Parathyroid adenoma (tissue), 2 donors: ENCODE data around the gene FAIM2.

Source experiments
- H2AFZ ChIP-seq: fragments of 300-600 bp; sonication (generic); one replicate; pipeline ENCODE4 v1.7.0; 2017; ENCODE audit warnings: antibody characterized with exemption, mild to moderate bottlenecking
- H3K27ac ChIP-seq: fragments of 300-600 bp; sonication (generic); one replicate; pipeline ENCODE4 v1.7.0; 2017
- H3K27me3 ChIP-seq: fragments of 300-600 bp; sonication (generic); one replicate; pipeline ENCODE4 v1.7.0; 2017; ENCODE audit warnings: low read length; ENCODE audit not compliant: control insufficient read depth, insufficient read depth
- H3K36me3 ChIP-seq: fragments of 300-600 bp; sonication (generic); one replicate; pipeline ENCODE4 v1.7.0; 2017; ENCODE audit warnings: low read length; ENCODE audit not compliant: control insufficient read depth, insufficient read depth
- H3K4me1 ChIP-seq: fragments of 300-600 bp; sonication (generic); one replicate; pipeline ENCODE4 v1.7.0; 2017; ENCODE audit warnings: control low read depth
- H3K4me2 ChIP-seq: fragments of 300-600 bp; sonication (generic); one replicate; pipeline ENCODE4 v1.7.0; 2017; ENCODE audit warnings: low read length
- H3K4me3 ChIP-seq: fragments of 300-600 bp; sonication (generic); one replicate; pipeline ENCODE4 v1.7.0; 2017; ENCODE audit warnings: low read depth, low read length
- H3K79me2 ChIP-seq: fragments of 300-600 bp; sonication (generic); one replicate; pipeline ENCODE4 v1.7.0; 2017; ENCODE audit warnings: control low read depth
- H3K9ac ChIP-seq: fragments of 300-600 bp; sonication (generic); one replicate; pipeline ENCODE4 v1.7.0; 2017; ENCODE audit warnings: mild to moderate bottlenecking
- H3K9me3 ChIP-seq: fragments of 300-600 bp; sonication (generic); one replicate; pipeline ENCODE4 v1.7.0; 2017; ENCODE audit warnings: low read length; ENCODE audit not compliant: control insufficient read depth
- CTCF ChIP-seq: fragments of 300-600 bp; sonication (generic); IDR thresholded peaks from one replicate; pipeline ENCODE4 v1.7.0; 2017; ENCODE audit warnings: antibody characterized with exemption, mild to moderate bottlenecking
- donor health status: primary hyperparathyroidism.

FAIM2 gene

GRCh38 chr12:49871263-49871561 lies 32.5 kb downstream of the FAIM2 start:
- Histone ChIP-seq H3K4me3 (no peak overlapping the region), H3K79me2 (no peaks in the 10 kb centered on the region), H2AFZ (no peak overlapping the region), H3K4me1 (peaks cover 83% of the 10 kb centered on the region), H3K9ac (no peak overlapping the region), H3K9me3 (no peaks in the 10 kb centered on the region), H3K4me2 (no peak overlapping the region), H3K27me3 (no peaks in the 10 kb centered on the region), H3K27ac (peak overlapping the region; percentile 99), H3K36me3 (no peaks in the 10 kb centered on the region)
- no peak for TF ChIP-seq CTCF

GRCh38 chr12:49870501-49871262 lies 33.0 kb downstream of the FAIM2 start:
- Histone ChIP-seq H3K36me3 (no peaks in the 10 kb centered on the region), H3K27me3 (no peaks in the 10 kb centered on the region), H2AFZ (peak overlapping the region; percentile 6), H3K27ac (peak overlapping the region; percentile 99), H3K79me2 (no peaks in the 10 kb centered on the region), H3K9me3 (no peaks in the 10 kb centered on the region), H3K9ac (peak overlapping the region; percentile 31), H3K4me2 (no peak overlapping the region), H3K4me3 (no peak overlapping the region), H3K4me1 (peaks cover 77% of the 10 kb centered on the region)
- TF ChIP-seq CTCF, result no peak

GRCh38 chr12:49869816-49870500 lies 33.7 kb downstream of the FAIM2 start:
- Histone ChIP-seq H3K27ac (peak overlapping the region; percentile 99), H3K4me1 (peaks cover 70% of the 10 kb centered on the region), H3K79me2 (no peaks in the 10 kb centered on the region), H3K36me3 (no peaks in the 10 kb centered on the region), H3K9me3 (no peaks in the 10 kb centered on the region), H2AFZ (no peak overlapping the region), H3K27me3 (no peaks in the 10 kb centered on the region), H3K4me2 (peak overlapping the region; percentile 54), H3K4me3 (peak overlapping the region; percentile 37), H3K9ac (peak overlapping the region; percentile 31)
- TF ChIP-seq CTCF, result no peak

- peak overlapping the region; percentile 54 for H3K4me2 ChIP-seq
- H3K9me3 ChIP-seq, result no peaks in the 10 kb centered on the region
- no peaks in the 10 kb centered on the region for H3K79me2 ChIP-seq
- peak overlapping the region; percentile 99 for H3K27ac ChIP-seq
- peak overlapping the region; percentile 31 for H3K9ac ChIP-seq
- H3K4me3 ChIP-seq, result peak overlapping the region; percentile 37
- H3K4me1 ChIP-seq, result peaks cover 75% of the 10 kb centered on the region
- peak overlapping the region; percentile 61 for H2AFZ ChIP-seq
- H3K36me3 ChIP-seq, result no peaks in the 10 kb centered on the region
- TF ChIP-seq CTCF, result no peak
- no peaks in the 10 kb centered on the region for H3K27me3 ChIP-seq
Observed at GRCh38 chr12:49868952-49869815, 34.5 kb downstream of the FAIM2 start.
